ENCODE measurements around the gene TFE3.

Gene TFE3

GRCh38 chrX:49060914-49061313, 17.8 kb upstream of the TFE3 start:
- no peak for DNase-seq

GRCh38 chrX:49059681-49060085, 16.5 kb upstream of the TFE3 start:
- no peak for DNase-seq

- no peak for DNase-seq
Measured at GRCh38 chrX:49059201-49059600, 16.0 kb upstream of the TFE3 start.

GRCh38 chrX:49058794-49059193, 15.6 kb upstream of the TFE3 start, which contains the start of gene CCDC120:
Gene CCDC120 (plus strand): TSS chrX:49058999. CDS start chrX:49062042, 3,043 bp downstream.
- DNase-seq: no peak

GRCh38 chrX:49054073-49054762, 11.1 kb upstream of the TFE3 start:
- no peak for DNase-seq

- DNase-seq: peak; percentile 83
Measured at GRCh38 chrX:49053223-49054072, 10.3 kb upstream of the TFE3 start.

- DNase-seq: no peak
Measured at GRCh38 chrX:49043987-49044281, 777 bp upstream of the TFE3 start.

GRCh38 chrX:49042581-49043219, 457 bp downstream of the TFE3 start:
- DNase-seq: peak; percentile 36

- DNase-seq: no peak
Measured at GRCh38 chrX:49041744-49042580, 1.2 kb downstream of the TFE3 start.

GRCh38 chrX:49040376-49040955, 2.7 kb downstream of the TFE3 start:
- DNase-seq: no peak

GRCh38 chrX:49039598-49040375, 3.4 kb downstream of the TFE3 start:
- DNase-seq: peak; percentile 66

- no peak for DNase-seq
Measured at GRCh38 chrX:49037883-49038475, 5.2 kb downstream of the TFE3 start.

- no peak for DNase-seq
Measured at GRCh38 chrX:49030283-49030682, 12.9 kb downstream of the TFE3 start.

GRCh38 chrX:49029876-49030275, 13.3 kb downstream of the TFE3 start:
- DNase-seq: no peak

GRCh38 chrX:49019599-49020249, 23.4 kb downstream of the TFE3 start:
- no peak for DNase-seq

GRCh38 chrX:49019050-49019449, 24.1 kb downstream of the TFE3 start:
- DNase-seq: no peak

GRCh38 chrX:49003696-49004095, 39.5 kb downstream of the TFE3 start:
- no peak for DNase-seq

- DNase-seq: peak; percentile 84
Measured at GRCh38 chrX:49002091-49002935, 40.8 kb downstream of the TFE3 start, which contains the start of gene GRIPAP1. Gene GRIPAP1 (minus strand): TSS chrX:49002264. CDS start chrX:49002229, 35 bp downstream.

- DNase-seq: peak; percentile 24
Measured at GRCh38 chrX:49001521-49002090, 41.6 kb downstream of the TFE3 start.
